Erythroblast (primary cell): ENCODE measurements around the gene FGD4.

Experiments used
- GATA1 ChIP-seq: IDR thresholded peaks from 2 replicates; pipeline ENCODE4 v1.6.1; 2011; ENCODE audit warnings: low read depth, mild to moderate bottlenecking, control low read depth, low read length, moderate library complexity
- POLR2A ChIP-seq: IDR thresholded peaks from 2 replicates; pipeline ENCODE4 v1.6.1; 2011; ENCODE audit warnings: mild to moderate bottlenecking, low read length

DNA sequence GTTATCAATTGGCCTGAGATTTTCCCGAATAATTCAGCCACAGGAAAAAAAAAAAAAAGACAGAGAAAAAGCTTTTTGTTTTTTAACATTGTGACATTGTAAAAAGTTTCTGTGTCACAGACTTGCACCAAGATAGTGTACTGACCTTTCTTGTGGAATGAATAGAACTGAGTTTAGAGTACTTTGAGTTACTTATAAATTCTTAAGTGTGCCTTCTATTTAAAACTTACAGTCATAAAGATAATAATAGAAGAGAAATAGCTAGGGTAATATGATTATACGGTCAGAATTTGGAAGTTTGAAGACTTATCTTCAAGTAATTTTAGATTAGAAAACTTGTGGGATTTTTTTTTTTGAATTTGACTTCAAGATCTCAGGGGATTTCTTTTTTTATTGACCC is 88.8 kb downstream of the FGD4 start:
- TF ChIP-seq POLR2A (no peak), GATA1 (no peak)
